SK-N-SH treated with all-trans-retinoic acid at 6 μM for 48 hours (cell line): Measurements from ENCODE around the gene SFI1.

Experiments
- ATAC-seq: fragments of 200-7000 bp; cut with Tn5 transposase; 3 replicates; pipeline ENCODE4 v1.9.1; 2020; ENCODE audit warnings: mild to moderate bottlenecking, moderate library complexity
- ARNTL ChIP-seq: fragments of 450-650 bp; formaldehyde crosslinking; IDR thresholded peaks from 2 replicates; pipeline ENCODE4 v1.5.0; 2020; ENCODE audit warnings: low read depth, mild to moderate bottlenecking, moderate library complexity, borderline replicate concordance
- BACH2 ChIP-seq: fragments of 250-450 bp; sonication (Bioruptor Pico); IDR thresholded peaks from 2 replicates; pipeline ENCODE4 v1.9.0; 2021; ENCODE audit warnings: mild to moderate bottlenecking, borderline replicate concordance
- CSDC2 ChIP-seq: fragments of 250-450 bp; sonication (Bioruptor Pico); IDR thresholded peaks from 2 replicates; pipeline ENCODE4 v1.5.0; 2020; ENCODE audit warnings: mild to moderate bottlenecking, moderate library complexity
- ESRRG ChIP-seq: fragments of 250-450 bp; sonication (Bioruptor Pico); IDR thresholded peaks from 2 replicates; pipeline ENCODE4 v1.6.1; 2021; ENCODE audit warnings: mild to moderate bottlenecking
- GLIS3 ChIP-seq: fragments of 250-450 bp; sonication (Bioruptor Pico); IDR thresholded peaks from 2 replicates; pipeline ENCODE4 v1.5.0; 2020; ENCODE audit warnings: mild to moderate bottlenecking, moderate library complexity
- ISL1 ChIP-seq: fragments of 250-450 bp; sonication (Bioruptor Pico); IDR thresholded peaks from 2 replicates; pipeline ENCODE4 v2.1.2; 2022; ENCODE audit warnings: mild to moderate bottlenecking, moderate library complexity
- OSR1 ChIP-seq: fragments of 250-450 bp; sonication (Bioruptor Pico); IDR thresholded peaks from 2 replicates; pipeline ENCODE4 v1.8.0; 2022; ENCODE audit warnings: moderate library complexity, mild to moderate bottlenecking, inconsistent platforms
- PATZ1 ChIP-seq: fragments of 250-450 bp; sonication (Bioruptor Pico); IDR thresholded peaks from 2 replicates; pipeline ENCODE4 v1.8.0; 2020; ENCODE audit warnings: mild to moderate bottlenecking, moderate library complexity, borderline replicate concordance
- POU6F1 ChIP-seq: fragments of 250-450 bp; sonication (Bioruptor Pico); IDR thresholded peaks from 2 replicates; pipeline ENCODE4 v1.8.0; 2021; ENCODE audit warnings: low read depth, mild to moderate bottlenecking, moderate library complexity, borderline replicate concordance
- PPARA ChIP-seq: fragments of 250-450 bp; sonication (Bioruptor Pico); IDR thresholded peaks from 2 replicates; pipeline ENCODE4 v1.5.0; 2020; ENCODE audit warnings: mild to moderate bottlenecking, borderline replicate concordance
- RARB ChIP-seq: fragments of 250-450 bp; sonication (Bioruptor Pico); IDR thresholded peaks from 2 replicates; pipeline ENCODE4 v1.8.0; 2021; ENCODE audit warnings: mild to moderate bottlenecking, moderate library complexity
- SNAI2 ChIP-seq: fragments of 250-450 bp; sonication (Bioruptor Pico); IDR thresholded peaks from 2 replicates; pipeline ENCODE4 v1.5.0; 2020; ENCODE audit warnings: mild to moderate bottlenecking, moderate library complexity
- TCF4 ChIP-seq: fragments of 250-450 bp; sonication (Bioruptor Pico); IDR thresholded peaks from 2 replicates; pipeline ENCODE4 v1.8.0; 2021; ENCODE audit warnings: mild to moderate bottlenecking, moderate library complexity, borderline replicate concordance
- TOX ChIP-seq: fragments of 250-450 bp; sonication (Bioruptor Pico); IDR thresholded peaks from 2 replicates; pipeline ENCODE4 v1.8.0; 2021; ENCODE audit warnings: mild to moderate bottlenecking, moderate library complexity, borderline replicate concordance
- ZC3H10 ChIP-seq: fragments of 250-450 bp; sonication (Bioruptor Pico); IDR thresholded peaks from 2 replicates; pipeline ENCODE4 v1.5.1; 2021; ENCODE audit warnings: mild to moderate bottlenecking, moderate library complexity
- ZFP3 ChIP-seq: fragments of 250-450 bp; sonication (Bioruptor Pico); IDR thresholded peaks from 2 replicates; pipeline ENCODE4 v1.5.0; 2020; ENCODE audit warnings: mild to moderate bottlenecking, moderate library complexity
- ZFP30 ChIP-seq: fragments of 450-650 bp; formaldehyde crosslinking; IDR thresholded peaks from 2 replicates; pipeline ENCODE4 v1.5.0; 2022; ENCODE audit warnings: mild to moderate bottlenecking, moderate library complexity
- ZNF565 ChIP-seq: fragments of 450-650 bp; formaldehyde crosslinking; conservative IDR thresholded peaks from 2 replicates; pipeline ENCODE4 v1.5.0; 2020; ENCODE audit warnings: low read depth, mild to moderate bottlenecking, moderate library complexity
- ZNF70 ChIP-seq: fragments of 450-650 bp; formaldehyde crosslinking; IDR thresholded peaks from 2 replicates; pipeline ENCODE4 v1.5.0; 2020; ENCODE audit warnings: mild to moderate bottlenecking, moderate library complexity
- TF ChIP-seq, protein P1 (sequence below): fragments of 250-450 bp; sonication (Bioruptor Pico); IDR thresholded peaks from 2 replicates; pipeline ENCODE4 v1.5.1; 2020; ENCODE audit warnings: low read depth, mild to moderate bottlenecking, moderate library complexity
- TF ChIP-seq, protein P2 (sequence below): fragments of 250-450 bp; sonication (Bioruptor Pico); IDR thresholded peaks from 2 replicates; pipeline ENCODE4 v1.5.0; 2020; ENCODE audit warnings: mild to moderate bottlenecking, moderate library complexity
- TF ChIP-seq, protein P3 (sequence below): fragments of 250-450 bp; sonication (Bioruptor Pico); IDR thresholded peaks from 2 replicates; pipeline ENCODE4 v1.5.1; 2021; ENCODE audit warnings: mild to moderate bottlenecking, moderate library complexity

The SFI1 gene

DNA sequence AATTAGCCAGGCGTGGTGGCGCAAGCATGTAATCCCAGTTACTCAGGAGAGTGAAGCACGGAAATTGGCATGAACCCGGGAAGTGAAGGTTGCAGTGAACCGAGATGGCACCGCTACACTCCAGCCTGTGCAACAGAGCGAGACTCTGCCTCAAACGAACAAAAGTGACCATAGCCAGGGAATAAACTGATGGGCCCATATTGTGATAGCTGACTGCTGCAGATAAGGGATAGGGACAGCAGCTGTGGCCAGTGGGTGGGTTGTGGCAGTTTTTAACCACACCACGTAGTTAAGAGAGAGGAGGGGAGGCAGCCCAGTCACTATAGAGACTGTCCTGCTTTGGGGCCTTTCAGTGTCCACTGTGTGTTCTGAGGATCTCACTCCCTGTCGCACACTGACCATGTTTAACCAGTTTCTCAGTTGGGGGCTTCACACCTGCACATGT lies 106.8 kb downstream of the SFI1 start:
- ATAC-seq: no peak
- TF ChIP-seq ZFP30 (no peak), ARNTL (no peak), SNAI2 (no peak), CSDC2 (CRISPR knock-in tag) (no peak), PPARA (CRISPR knock-in tag) (no peak), ZNF565 (CRISPR knock-in tag) (no peak), POU6F1 (no peak), ZNF70 (no peak), BACH2 (CRISPR knock-in tag) (no peak), TOX (no peak), ZFP3 (CRISPR knock-in tag) (no peak), PATZ1 (no peak)
- TF ChIP-seq, protein P1, sequence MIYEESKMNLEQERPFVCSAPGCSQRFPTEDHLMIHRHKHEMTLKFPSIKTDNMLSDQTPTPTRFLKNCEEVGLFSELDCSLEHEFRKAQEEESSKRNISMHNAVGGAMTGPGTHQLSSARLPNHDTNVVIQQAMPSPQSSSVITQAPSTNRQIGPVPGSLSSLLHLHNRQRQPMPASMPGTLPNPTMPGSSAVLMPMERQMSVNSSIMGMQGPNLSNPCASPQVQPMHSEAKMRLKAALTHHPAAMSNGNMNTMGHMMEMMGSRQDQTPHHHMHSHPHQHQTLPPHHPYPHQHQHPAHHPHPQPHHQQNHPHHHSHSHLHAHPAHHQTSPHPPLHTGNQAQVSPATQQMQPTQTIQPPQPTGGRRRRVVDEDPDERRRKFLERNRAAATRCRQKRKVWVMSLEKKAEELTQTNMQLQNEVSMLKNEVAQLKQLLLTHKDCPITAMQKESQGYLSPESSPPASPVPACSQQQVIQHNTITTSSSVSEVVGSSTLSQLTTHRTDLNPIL (CRISPR knock-in tag): no peak
- TF ChIP-seq, all 23 proteins: peak for 0

DNA sequence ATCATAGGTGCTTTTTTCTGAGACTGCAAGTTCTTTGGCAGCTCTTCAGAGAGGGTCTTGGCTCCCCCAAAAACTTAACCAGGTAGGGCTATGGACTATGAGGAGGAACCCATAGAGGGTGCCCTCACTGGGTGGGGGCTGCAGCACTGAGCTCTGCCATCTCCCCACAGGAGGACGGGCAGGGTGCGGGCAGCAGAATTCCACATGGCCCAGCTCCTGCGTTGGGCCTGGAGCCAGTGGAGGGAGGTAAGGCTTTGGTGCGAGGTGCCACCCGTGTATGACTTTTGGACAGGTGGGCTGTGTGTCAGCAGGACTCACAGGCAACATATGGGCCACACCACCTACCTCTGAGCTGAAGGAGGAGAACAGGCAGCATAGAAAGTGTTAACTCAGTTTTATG lies 107.2 kb downstream of the SFI1 start:
- ATAC-seq: no peak
- TF ChIP-seq ESRRG (no peak), ZNF70 (no peak), TOX (no peak)

- ATAC-seq: no peak
- TF ChIP-seq ARNTL: no peak
- no peak for TF ChIP-seq RARB (CRISPR knock-in tag)
- no peak for TF ChIP-seq SNAI2
- TF ChIP-seq PPARA (CRISPR knock-in tag): no peak
- no peak for TF ChIP-seq GLIS3 (CRISPR knock-in tag)
- no peak for TF ChIP-seq PATZ1
- TF ChIP-seq ZFP30: no peak
- TF ChIP-seq BACH2 (CRISPR knock-in tag): no peak
- no peak for TF ChIP-seq TOX
- TF ChIP-seq TCF4 (CRISPR knock-in tag): no peak
- no peak for TF ChIP-seq OSR1
- TF ChIP-seq, protein P2, sequence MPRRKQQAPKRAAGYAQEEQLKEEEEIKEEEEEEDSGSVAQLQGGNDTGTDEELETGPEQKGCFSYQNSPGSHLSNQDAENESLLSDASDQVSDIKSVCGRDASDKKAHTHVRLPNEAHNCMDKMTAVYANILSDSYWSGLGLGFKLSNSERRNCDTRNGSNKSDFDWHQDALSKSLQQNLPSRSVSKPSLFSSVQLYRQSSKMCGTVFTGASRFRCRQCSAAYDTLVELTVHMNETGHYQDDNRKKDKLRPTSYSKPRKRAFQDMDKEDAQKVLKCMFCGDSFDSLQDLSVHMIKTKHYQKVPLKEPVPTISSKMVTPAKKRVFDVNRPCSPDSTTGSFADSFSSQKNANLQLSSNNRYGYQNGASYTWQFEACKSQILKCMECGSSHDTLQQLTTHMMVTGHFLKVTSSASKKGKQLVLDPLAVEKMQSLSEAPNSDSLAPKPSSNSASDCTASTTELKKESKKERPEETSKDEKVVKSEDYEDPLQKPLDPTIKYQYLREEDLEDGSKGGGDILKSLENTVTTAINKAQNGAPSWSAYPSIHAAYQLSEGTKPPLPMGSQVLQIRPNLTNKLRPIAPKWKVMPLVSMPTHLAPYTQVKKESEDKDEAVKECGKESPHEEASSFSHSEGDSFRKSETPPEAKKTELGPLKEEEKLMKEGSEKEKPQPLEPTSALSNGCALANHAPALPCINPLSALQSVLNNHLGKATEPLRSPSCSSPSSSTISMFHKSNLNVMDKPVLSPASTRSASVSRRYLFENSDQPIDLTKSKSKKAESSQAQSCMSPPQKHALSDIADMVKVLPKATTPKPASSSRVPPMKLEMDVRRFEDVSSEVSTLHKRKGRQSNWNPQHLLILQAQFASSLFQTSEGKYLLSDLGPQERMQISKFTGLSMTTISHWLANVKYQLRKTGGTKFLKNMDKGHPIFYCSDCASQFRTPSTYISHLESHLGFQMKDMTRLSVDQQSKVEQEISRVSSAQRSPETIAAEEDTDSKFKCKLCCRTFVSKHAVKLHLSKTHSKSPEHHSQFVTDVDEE (CRISPR knock-in tag): no peak
- TF ChIP-seq ZC3H10 (CRISPR knock-in tag): no peak
- no peak for TF ChIP-seq ZNF565 (CRISPR knock-in tag)
- no peak for TF ChIP-seq ZFP3 (CRISPR knock-in tag)
- no peak for TF ChIP-seq ISL1 (CRISPR knock-in tag)
- TF ChIP-seq CSDC2 (CRISPR knock-in tag): no peak
- TF ChIP-seq POU6F1: no peak
- TF ChIP-seq, protein P3, sequence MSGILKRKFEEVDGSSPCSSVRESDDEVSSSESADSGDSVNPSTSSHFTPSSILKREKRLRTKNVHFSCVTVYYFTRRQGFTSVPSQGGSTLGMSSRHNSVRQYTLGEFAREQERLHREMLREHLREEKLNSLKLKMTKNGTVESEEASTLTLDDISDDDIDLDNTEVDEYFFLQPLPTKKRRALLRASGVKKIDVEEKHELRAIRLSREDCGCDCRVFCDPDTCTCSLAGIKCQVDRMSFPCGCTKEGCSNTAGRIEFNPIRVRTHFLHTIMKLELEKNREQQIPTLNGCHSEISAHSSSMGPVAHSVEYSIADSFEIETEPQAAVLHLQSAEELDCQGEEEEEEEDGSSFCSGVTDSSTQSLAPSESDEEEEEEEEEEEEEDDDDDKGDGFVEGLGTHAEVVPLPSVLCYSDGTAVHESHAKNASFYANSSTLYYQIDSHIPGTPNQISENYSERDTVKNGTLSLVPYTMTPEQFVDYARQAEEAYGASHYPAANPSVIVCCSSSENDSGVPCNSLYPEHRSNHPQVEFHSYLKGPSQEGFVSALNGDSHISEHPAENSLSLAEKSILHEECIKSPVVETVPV (CRISPR knock-in tag): no peak
Measured at GRCh38 chr22:31604137-31604705, 107.9 kb downstream of the SFI1 start.
